GM13977 (cell line): Measurements from ENCODE around the gene CANT1.
A peak's percentile ranks its signal among the peaks of the same experiment; 100 is the strongest.

Source experiments
- DNase-seq: peaks from one replicate; pipeline ENCODE4 v3.0.0; 2012; ENCODE audit warnings: low spot score
- in situ Hi-C: fragments of 300-500 bp; cut with MboI; formaldehyde crosslinking; loops from one replicate; pipeline ENCODE4 v1.12.0; 2022; ENCODE audit warnings: low sequenced_read_pairs, low pct_unique_long_range_greater_than_20kb, mixed read lengths, inconsistent platforms; ENCODE audit not compliant: unreplicated experiment
- TF ChIP-seq, protein P1 (sequence below): IDR thresholded peaks from 2 replicates; pipeline ENCODE4 v1.5.1; 2012; ENCODE audit warnings: mild to moderate bottlenecking, control low read depth; ENCODE audit not compliant: insufficient read depth; ENCODE audit errors: extremely low read depth, missing control alignments

The CANT1 gene

DNA sequence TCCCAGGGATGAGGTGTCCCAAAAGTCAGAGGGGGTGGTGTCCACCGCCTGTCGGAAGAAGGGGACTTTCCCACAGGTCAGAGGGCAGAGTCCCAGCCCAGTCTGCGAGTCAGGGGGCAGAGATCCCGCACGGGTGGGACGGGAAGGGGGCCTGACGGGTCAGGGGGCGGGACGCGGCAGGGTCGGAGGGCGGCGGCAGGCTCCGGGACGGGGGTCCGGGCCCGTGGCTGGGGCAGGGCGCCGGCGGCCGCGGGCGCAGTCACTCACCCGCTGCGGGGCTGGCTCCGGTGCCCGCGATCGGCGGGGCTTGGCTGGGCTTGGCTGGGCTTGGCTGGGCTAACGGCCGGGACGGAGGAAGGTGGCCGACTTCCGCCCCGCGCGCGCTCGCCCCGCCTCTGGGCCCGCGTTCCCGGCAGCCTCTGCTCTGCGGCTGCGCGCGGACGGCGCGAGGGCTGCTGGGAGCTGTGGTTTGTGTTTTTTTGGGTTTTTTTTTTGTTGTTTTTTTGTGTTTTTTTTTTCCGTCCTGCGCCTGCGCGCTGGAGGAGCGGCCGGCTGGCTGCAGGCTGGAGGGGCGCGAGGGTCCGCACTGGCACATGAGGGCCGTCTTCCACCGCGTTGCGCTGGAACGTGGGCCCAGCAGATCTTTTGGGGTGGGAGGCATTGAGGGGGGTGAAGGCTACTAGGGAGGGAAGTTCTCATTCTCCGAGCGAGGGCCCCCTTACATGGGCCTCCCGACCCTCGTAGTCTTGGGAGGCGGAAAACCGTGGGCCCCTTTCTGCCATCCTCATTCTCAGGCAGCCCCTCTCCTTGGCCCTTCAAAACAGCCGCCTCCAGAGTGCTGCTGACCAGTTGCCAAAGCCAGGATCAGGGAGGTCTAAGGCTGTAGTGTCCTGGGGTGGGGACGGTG, at the start of gene CANT1:
Gene CANT1, minus strand, starts transcription at position 368 of the 907 bp plus-strand sequence. CDS start 12,142 bp downstream, outside the sequence.
- in situ Hi-C loops = no loop called here
- TF ChIP-seq, protein P1, sequence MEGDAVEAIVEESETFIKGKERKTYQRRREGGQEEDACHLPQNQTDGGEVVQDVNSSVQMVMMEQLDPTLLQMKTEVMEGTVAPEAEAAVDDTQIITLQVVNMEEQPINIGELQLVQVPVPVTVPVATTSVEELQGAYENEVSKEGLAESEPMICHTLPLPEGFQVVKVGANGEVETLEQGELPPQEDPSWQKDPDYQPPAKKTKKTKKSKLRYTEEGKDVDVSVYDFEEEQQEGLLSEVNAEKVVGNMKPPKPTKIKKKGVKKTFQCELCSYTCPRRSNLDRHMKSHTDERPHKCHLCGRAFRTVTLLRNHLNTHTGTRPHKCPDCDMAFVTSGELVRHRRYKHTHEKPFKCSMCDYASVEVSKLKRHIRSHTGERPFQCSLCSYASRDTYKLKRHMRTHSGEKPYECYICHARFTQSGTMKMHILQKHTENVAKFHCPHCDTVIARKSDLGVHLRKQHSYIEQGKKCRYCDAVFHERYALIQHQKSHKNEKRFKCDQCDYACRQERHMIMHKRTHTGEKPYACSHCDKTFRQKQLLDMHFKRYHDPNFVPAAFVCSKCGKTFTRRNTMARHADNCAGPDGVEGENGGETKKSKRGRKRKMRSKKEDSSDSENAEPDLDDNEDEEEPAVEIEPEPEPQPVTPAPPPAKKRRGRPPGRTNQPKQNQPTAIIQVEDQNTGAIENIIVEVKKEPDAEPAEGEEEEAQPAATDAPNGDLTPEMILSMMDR = no peak

DNA sequence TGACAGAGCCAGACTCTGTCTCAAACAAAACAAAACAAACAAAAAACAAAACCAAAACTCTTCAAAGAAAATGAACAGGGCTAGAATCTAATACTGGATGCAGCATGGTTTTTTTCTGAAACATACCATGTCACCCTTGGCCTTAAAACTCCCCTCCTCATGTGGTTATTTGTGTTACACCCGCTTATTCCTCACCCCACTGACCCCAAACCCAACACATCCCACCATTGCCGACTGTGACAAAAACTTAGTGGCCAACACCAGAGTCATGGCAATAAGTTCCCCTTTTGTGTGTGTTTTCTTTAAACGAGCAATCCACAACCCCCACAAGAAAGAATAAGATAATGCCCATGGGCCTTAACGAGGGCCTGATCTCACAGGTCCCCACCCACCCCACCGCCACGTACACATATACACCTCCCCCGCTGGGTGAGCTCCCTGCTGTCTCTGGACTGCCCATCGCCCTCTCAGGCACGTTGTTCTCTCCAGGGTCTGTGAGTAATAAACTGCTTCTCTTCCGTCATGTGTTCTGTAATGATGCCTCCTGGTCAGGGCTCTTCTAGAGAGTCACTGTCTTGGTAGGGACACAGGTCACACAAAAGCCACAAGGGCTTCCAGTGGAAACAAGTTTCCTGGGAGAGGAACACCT, 48.3 kb upstream of the CANT1 start:
- in situ Hi-C loops = no loop called here
- no peak for DNase-seq
- TF ChIP-seq, protein P1 = no peak

More for the DNA sequence above, at the start of gene CANT1:
- DNase-seq = peak; percentile 99

DNA sequence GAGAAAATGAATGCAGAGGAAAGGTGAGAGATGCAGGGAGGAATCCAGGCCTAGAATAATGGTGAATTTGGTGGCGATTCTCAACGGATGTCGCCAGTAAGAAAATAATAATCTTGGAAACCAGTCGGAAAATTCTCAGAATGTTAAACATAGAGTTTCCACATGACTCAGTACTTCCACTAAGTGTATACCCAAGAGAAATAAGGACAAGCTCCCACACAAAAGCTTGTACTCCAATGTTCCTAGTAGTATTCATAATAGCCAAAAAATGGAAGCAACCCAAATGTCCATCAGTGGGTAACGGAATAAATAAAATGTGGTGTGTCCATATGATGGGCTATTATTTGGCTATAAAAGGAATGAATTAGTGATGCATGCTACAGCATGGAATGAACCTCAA, 45.6 kb upstream of the CANT1 start:
- DNase-seq = no peak
- TF ChIP-seq, protein P1 = no peak
- in situ Hi-C loops = no loop called here

DNA sequence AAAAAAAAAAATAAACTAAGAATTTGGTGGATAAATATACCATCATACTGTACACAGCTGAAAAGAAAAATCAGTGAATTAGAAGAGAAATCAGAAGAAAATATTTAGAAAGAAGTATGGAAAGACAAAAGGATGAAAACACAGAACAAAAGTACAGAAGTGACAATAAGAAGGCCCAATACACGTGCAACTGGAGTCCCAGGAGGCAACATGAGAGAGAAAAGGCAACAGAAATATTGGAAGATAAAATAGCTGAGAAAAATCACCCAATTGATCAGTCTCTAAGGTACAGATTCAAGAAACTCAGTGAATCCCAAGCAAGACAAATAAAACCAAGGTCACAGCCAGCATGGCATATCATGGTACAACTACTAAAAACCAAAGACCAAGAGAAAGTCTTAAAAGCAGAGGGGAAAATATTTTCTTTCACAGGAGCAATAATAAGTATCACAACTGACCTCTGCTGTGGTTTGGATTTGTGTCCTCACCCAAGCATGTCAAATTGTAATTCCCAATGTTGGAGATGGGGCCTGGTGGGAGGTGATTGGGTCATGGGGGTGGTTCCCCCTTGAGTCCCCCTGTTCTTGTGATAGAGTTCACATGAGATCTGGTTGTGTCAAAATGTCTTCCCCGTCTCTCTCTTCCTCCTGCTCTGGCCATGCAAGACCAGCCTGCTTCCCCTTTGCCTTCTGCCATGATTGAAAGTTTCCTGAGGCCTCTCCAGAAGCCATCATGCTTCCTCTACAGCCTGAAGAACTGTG, 44.8 kb upstream of the CANT1 start:
- in situ Hi-C loops = no loop called here
- TF ChIP-seq, protein P1 = no peak
- DNase-seq = no peak

DNA sequence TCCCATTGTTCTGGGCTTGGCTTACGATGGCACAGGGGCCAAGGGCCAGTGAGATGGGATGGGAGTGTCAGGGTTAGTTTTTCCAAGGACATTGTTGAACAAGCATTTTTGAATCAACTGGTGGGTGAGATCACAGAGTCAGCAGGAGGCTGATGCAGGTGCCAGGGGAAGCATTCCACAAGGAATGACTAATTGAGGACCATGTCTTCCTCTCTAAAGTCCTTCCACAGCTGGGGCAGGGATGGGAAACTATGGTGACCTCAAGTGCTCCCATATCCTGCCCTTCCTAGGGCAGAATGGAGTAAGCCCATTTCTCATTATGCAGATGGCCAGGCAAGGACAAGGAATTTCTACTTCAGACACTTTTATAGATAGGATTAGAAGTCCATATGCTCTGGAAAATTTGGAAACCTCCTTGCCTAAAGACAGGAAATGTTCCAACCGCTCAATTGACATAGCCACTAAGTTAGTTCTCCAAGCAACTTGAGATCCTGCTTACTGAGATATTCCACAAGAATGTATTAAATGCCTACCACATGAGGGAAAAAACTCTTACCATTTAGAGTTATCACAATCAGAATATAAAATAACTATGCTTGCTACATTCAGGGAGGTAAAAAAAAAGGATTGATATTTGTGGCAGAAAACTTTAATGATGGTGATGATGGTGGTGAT, 43.8 kb upstream of the CANT1 start:
- no peak for DNase-seq
- in situ Hi-C loops = no loop called here
- TF ChIP-seq, protein P1 = no peak

DNA sequence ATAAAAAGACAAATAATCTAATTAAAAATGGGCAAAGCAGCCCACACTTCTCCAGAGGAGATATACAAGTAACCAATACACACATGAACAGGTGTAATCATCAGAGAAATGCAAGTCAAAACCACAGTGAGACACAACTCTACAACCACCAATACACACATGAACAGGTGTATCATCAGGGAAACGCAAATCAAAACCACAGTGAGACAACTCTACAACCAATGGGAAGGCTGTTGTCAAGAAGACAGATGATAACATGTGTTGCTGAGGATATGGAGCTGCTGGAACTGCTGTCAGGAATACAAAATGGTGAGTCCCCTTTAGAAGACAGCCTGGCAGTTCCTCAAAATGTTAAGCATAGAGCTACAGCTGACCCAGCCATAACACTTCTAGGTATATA, 42.6 kb upstream of the CANT1 start:
- DNase-seq = no peak
- TF ChIP-seq, protein P1 = no peak
- in situ Hi-C loops = no loop called here
